Measurements from ENCODE around the gene DOK6.

DOK6 gene

DNA sequence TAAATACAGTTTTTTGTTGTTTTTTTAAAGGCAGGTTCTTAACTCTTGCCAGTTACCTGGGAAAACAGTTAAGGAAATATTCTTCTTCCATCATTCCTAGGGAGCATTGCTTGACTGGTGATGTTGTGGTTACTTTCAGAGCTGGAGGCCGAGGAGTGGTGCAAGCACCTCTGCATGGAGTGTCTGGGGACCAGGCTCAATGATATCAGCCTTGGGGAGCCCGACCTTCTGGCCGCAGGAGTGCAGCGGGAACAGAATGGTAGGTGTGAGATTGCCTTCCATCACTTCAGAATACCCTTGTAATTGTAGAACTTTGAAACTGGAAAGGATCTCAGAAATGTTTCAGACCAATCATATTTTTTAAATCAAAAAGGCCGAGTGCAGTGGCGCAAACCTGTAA, 276.9 kb downstream of the DOK6 start:
- in situ Hi-C loops (cut with MboI; ENCODE audit: low sequenced_read_pairs): no loop called here

DNA sequence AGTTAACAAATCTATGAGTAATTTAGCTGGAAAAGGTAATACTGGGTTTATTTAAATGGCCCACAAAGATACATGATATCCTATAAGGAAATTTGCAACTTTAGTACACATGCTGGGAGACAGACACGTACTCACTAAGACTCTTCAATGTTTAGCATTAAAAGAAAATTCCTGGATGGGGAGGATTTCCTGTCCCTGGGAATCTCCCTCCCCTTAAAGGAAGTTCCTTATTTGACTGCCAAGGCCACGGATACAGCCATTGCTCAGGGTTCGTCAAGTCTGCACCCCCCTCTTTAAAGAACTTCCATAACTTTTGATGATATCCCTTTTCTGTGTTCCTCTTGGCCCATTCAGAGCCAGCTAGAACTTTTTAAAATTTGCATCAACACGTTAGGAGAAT, 279.4 kb downstream of the DOK6 start:
- in situ Hi-C loops (cut with MboI; ENCODE audit: low sequenced_read_pairs): no loop called here

DNA sequence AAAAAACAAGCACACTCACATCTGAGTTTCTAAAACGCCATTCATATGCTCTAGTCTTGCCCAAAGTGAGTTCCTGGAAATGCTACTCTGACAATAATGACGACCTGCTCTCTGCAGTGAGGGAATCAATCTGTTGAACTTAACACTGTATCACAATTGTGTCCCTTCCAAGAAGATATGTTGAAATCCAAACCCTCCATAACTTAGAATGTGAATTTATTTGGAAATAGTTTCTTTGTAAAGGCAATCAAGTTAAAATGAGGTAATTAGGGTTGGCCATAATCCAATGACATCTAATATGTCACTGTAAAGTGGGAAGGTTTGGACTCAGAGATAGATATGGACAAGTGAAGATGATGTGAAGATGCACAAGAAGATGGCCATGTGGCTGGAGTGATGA, 282.5 kb downstream of the DOK6 start:
- in situ Hi-C loops (cut with MboI; ENCODE audit: low sequenced_read_pairs): no loop called here

DNA sequence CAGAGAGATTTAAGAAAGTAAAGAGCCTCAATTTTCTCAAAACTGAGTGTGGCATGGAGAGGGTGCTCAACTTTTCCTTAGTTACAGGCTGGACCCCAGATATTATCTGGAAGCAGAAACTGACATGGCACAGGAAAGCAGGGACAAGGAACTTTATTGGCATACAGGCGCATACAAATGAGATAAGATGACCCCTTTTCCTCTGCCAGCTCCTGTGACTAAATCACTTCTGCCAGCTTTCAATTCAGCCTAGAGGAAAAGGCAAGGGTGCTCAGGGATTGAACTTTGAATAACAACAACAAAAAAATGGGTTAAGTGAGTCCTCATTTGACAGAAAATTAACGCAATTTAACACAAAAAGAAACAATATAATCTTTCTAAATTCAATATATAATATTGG, 284.1 kb downstream of the DOK6 start:
- in situ Hi-C loops (cut with MboI; ENCODE audit: low sequenced_read_pairs): no loop called here

DNA sequence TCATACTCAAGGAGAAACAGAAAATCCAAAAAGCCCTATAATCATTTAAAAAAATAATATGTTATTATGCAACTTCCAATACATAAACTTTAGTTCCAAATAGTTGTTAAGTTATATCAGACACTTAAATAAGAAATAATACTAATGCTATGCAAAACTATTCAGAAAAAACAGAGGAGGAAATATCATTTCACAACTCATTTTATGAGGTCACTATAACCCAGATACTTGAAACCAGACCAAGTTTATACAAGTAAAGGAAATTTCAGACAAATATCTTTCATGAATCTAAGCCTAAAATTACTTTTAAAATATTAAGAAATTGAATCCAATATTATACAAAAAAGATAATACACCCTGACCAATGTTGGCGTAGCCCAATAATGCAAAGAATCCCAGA, 286.2 kb downstream of the DOK6 start:
- in situ Hi-C loops (cut with MboI; ENCODE audit: low sequenced_read_pairs): no loop called here

DNA sequence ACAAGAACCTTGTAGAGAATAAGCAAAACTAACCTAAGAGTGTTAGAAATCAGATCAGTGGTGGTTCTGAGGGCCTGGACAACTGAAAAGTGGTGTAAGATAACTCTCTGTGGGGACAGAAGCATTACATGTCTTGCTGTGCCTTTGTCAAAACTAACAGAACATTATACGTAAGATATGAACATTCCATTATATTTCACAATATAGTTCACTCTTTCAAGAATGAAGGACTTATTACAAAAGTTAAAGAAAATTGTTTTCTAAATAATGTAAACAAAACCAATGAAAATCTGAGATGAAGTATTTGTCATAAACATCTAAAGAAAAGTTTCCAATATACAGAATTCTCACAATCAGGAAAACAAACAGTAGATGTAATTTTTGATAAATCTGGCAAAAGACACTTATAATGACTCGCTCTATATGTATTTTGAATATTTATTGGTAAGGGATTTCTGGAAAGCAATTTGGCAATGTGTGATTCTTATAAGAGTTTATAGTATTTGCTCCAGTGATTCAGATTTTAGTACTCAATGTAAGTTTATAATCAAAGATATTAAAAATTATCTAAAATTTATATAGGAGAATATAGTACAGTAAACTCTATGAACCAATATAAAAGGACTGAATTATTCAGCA, 288.6 kb downstream of the DOK6 start:
- in situ Hi-C loops (cut with MboI; ENCODE audit: low sequenced_read_pairs): no loop called here

DNA sequence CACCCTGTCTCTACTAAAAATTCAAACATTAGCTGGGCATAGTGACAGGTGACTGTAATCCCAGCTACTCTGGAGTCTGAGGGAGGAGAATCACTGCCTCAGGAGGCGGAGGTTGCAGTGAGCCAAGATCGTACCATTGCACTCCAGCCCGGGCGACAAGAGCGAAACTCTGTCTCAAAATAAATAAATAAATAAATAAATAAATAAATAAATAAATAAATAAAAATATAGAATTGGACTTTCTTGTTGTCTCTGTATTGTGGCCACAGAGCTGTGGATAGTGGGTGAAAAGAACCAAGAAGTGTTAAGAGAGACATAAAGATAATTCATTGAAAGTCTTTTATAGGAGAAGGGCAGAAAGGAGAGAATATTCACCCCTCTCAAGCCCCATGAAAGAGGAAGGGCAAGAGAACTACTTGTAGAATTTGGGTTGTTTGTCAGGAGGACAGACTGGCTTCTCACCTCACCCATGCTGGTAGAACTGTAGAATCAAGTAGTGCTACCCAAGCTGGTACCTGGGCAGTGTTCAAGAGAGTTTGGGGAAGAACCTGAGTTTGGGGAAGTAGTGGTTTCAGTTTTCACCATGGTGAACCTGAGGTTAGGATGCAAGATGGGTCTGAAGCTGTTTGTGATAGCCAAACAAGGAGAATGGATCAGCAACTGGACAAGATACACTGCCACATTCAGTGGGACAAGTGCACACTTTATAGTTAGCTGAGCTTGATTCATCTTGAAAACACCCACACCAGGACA, 290.5 kb downstream of the DOK6 start:
- in situ Hi-C loops (cut with MboI; ENCODE audit: low sequenced_read_pairs): no loop called here

DNA sequence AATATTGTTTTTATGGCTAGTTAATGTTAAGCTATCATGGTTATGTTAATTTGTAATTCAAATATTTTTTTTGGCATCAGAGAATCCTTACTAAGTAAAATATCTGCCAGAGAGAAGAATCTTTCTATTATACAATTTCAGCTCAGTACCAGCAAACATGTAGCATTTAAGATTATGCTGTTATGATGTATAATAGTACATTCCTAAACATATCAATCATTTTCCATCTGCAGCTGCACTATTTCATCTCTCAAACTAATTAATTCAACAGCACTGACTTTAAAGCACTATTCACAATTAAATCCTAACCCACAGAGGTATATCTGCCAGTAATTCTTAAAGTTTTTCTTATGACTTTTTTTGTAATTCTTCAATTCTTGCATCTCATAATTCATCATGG, 296.4 kb downstream of the DOK6 start:
- in situ Hi-C loops (cut with MboI; ENCODE audit: low sequenced_read_pairs): no loop called here

DNA sequence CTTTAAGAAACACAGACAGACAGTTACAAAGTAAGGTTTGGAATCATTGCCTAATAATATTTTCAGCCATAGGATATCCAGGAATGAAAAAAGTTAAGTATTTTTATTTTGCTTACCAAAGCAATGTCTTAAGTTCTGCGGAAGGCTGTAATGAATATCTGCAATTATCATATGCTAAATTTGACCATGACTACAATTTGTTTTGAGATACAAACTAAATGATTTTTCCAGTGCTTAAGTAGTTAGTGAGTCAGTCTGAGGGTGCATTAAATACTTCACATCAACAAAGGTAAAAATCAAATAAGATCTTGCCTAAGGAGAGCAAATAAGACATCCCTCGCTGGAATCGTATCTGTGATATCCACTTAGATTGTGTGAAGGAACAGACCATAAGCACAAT, 297.0 kb downstream of the DOK6 start:
- in situ Hi-C loops (cut with MboI; ENCODE audit: low sequenced_read_pairs): no loop called here

DNA sequence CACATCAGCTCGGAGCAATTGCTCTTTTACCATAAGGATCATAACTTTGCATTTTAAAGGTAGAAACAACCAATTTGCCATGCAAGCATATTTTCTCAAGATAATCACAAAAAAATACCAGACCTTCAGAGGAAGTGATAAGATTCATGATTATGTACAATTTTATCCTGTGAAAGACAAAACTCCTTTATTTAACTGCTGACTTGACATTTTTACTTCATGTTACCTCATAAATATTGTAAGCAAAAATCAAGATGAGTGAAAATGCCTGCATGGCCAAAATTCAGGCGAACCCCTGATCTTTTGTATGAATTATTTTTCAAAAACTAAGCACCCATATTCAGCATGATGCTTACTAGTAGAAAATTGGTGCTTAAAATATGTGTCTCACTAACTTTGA, 300.6 kb downstream of the DOK6 start:
- in situ Hi-C loops (cut with MboI; ENCODE audit: low sequenced_read_pairs): no loop called here

DNA sequence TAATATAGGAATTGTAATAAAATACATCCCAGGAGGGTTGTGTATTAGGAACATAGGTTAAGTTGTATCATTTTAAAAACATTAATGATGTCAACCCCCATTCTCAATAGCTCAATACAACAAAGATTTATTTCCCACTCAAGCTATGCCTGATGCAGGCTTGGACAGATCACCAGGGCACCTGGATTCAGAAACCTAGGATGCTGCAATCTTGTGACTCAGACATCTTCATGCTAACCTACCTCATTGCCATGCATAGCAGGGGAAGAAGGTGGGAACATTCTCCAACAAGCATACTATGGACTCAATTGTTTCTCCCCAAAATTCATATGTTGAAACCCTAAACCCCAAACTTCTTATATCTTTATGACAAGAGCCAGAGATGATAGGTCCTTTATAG, 302.8 kb downstream of the DOK6 start:
- in situ Hi-C loops (cut with MboI; ENCODE audit: low sequenced_read_pairs): no loop called here

DNA sequence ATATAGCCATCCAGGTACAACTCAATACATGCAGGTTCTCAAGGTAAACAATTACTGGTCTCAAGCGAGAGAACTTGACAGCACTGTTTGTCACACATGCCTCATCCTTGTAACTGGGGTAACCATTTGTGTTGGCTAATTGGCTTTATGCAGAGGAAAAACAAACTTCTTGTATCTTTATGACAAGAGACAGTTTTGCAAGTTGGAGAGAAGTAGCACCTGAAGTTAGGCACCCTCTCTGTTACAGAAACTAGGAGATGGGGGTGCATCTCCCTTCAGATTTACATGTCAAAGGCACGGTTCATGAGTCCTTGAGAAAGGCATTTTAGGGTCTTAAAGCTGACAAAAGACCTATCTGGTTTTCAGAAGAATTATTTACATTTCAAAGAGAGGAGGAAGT, 305.3 kb downstream of the DOK6 start:
- in situ Hi-C loops (cut with MboI; ENCODE audit: low sequenced_read_pairs): no loop called here

DNA sequence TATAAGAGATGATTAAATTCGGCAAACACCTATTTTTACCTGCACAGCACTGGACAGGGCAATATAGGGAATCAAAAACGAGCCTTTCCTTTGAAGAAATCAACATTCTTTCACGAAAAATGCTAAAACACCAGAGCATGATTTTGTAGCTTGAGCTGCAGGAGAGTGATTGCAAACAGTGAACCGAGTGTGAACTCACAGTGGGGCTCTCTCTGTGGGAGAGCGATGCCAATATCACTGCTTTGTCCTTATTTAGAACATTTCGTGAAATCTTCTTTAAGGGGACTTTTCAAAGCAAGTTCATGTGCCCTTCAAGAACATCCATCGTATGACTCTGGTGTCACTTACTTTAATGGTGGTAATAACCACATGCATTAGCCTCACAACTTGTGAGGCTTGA, 308.2 kb downstream of the DOK6 start:
- in situ Hi-C loops (cut with MboI; ENCODE audit: low sequenced_read_pairs): no loop called here

DNA sequence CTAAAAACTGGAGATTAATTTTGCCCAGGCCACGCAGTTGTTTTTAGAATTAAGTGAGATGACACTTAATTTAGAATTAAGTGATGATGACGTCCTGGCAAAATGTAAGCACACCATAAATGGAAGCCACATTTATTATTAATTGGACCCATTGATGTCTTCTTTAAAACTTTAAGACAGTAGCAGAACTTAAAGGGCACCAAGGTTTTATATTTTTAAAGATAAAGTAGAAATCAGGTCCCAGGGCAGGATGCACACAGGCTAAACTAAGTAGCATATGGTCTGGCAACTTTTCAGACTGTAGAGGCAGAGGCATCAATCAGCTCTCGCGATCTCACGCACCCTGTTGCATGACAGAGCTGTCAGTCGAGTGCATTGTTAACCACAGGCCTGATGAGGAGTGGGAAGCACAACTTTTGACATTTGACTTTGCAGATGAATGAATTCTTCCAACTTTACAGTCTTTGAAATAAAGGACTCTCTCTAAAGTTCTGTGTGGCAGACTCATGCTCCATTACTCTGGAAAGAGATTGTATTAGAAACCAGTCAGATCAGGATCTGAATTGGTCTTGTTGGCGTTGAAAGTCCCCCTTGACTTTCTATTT, 314.6 kb downstream of the DOK6 start:
- in situ Hi-C loops (cut with MboI; ENCODE audit: low sequenced_read_pairs): no loop called here

DNA sequence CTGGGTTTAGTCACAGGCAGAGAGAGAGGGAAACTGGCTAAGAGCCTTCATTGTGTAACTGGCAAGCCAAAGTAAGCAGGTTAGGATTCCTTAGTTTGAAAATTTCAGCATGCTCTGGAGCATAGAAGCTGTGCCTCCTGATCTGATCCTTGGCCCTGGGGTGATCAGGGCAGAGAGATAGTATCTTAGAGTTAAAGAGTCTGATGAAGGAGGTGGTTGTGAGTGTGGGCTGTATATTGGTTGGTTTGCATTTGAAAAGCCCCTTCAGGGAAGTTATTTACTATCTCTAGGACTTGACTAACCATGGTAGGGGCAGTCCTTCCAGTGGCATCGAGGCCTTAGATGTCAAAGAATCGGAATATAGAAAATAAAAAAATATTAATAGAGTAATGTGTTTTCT, 316.9 kb downstream of the DOK6 start:
- in situ Hi-C loops (cut with MboI; ENCODE audit: low sequenced_read_pairs): no loop called here

DNA sequence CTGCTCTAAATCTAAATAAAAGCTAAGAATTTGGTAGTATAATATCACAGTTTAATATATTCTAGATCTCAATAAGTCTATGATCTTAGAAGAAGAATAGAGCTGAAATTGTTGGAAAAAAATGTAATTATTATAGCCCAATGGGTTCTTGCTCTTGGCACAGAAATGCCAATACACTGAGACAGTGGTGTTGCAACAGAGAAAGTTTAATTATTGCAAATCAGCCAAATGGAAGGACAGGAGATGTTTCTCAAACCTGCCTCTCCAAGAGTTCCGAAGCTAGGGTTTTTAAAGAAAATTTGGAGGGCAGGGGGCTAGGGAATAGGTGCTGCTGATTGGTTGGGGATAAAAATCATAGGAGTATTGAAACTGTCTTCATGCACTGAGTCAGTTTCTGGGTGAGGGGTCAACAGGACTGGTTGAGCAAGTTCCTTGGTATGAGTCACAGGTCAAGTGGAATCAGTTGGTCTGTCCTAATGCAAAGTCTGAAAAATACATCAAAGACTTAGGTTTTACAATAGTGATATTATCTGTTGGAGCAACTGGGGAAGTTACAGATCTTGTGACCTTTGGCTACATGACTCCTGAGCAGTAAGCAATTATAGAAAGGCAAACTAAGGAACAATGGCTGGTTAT, 318.3 kb downstream of the DOK6 start:
- in situ Hi-C loops (cut with MboI; ENCODE audit: low sequenced_read_pairs): no loop called here

DNA sequence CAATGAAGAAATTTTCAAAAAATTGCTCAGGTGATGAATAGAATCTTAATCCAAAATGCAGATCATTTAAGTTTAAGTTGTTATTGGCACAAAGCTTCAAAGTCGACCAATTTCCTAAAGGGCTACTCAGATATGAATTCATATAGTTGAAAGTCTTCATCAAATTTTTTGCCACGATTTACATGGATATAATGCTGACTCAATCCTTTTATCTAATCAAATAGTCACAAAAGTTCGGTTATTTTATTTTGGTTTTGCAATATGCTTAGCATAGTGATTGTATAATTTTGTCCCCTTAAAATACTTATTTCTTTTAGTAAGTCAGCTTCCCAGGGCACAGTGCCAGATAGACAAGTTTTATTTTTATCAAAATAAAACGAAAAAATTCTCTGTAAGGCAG, 319.7 kb downstream of the DOK6 start:
- in situ Hi-C loops (cut with MboI; ENCODE audit: low sequenced_read_pairs): no loop called here

DNA sequence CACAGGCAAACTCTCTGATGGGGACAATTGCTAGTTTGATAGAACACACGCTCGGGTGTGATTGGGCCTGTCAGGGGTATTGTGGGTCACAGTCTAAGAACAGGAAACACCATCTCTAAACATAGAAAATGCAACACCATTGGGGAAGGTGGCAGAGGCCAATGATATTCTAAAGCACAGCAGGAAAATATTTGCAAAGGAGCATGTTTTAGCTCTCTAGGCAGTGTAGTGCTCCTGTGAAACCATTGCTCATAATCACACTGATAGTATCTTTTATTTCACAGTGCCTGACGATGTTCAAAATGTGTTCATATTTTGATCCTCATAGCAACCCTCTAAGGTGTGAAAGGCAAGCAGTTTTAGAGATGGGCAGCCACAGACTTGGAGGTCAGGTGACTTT, 322.7 kb downstream of the DOK6 start:
- in situ Hi-C loops (cut with MboI; ENCODE audit: low sequenced_read_pairs): no loop called here

DNA sequence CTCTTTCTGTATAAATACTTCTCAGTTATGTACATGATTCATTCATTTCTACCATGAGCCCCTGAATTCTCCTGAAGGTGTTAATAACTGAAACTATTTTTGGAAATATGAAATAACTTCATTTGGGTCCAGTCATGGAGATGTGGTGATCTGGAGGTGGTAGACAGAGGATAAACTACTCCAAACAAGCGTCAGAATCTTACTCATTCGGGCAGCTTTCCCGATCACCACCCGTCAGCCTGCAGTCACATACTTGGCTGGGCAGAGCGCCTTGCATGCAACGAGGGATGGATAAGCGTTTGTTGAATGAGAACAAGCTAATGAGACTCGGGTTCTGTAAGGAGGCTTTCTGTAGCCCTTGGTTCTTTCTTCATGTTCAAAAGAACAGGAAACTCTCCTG, 324.3 kb downstream of the DOK6 start:
- in situ Hi-C loops (cut with MboI; ENCODE audit: low sequenced_read_pairs): no loop called here

DNA sequence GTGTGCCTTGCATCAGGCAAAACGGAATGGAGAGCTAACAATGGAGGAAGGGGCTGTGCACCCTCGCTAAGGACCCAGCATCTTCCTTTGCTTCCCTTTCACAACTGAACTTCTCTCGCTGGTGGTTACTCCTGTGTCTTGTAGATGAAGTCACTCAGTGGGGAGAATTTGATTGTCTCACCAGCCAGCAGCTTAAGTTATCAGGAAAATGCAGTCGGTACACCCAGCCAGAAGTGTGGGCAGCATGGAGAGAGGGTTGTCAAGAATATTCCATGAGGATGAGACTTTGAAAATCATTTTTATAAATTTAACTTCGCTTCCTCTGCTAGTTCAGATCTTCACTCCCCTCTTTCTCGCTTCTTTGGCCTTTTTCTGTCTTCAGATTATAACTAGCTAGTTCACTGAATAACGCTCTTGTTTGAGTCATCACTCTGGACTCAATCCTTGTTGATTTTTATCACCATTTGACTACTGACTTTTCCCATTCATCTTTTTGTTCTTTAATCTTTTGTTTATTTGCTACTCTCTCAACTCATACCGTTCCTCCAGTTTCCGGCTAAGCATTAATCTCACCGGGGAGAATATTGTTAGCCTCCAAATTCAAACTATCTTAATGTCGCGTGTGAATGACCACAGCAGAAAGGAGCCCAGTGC, 325.3 kb downstream of the DOK6 start:
- in situ Hi-C loops (cut with MboI; ENCODE audit: low sequenced_read_pairs): no loop called here

DNA sequence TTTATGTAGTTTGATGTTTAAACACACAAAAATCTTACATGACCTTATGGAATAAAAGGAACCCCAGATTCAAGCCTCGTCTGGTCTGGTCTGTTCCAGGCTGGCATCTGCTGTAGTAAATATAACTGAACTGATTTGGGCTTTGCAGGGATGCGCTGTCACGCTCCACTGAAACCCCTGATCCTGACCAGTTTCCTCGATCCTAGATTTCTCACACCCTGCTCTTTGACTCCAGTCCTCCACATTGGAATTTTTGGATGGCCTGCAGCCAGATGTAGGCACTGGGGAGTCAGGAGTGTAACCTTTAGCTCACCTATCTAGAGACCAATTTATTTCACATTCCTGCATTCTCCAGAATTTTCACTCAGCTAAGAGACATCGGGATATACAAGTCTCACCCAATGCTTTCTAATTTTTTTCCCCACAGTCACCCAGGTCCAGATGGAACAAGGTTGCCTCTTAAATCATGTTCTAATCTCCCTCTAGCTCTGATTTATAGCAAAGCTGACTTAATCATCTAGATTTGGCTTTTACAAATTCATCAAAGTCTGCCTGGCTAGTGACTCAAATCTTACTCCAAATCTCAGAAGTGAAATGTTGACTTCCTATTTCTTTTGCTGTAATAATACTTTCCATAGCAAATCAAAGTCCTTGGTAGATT, 327.4 kb downstream of the DOK6 start:
- in situ Hi-C loops (cut with MboI; ENCODE audit: low sequenced_read_pairs): no loop called here
